CD4-positive, alpha-beta T cell treated with Interleukin-4 for 4 hours (primary cell): ENCODE data around the gene STK38L.
"Not testable (repeated sequence)": the region's sequence is repeated elsewhere in the genome, so short reads cannot be mapped to it uniquely, and the experiment has no call there.

Source experiments
- DNase-seq: peaks from one replicate; pipeline ENCODE4 v3.0.0-alpha.2; 2020

The STK38L gene

DNA sequence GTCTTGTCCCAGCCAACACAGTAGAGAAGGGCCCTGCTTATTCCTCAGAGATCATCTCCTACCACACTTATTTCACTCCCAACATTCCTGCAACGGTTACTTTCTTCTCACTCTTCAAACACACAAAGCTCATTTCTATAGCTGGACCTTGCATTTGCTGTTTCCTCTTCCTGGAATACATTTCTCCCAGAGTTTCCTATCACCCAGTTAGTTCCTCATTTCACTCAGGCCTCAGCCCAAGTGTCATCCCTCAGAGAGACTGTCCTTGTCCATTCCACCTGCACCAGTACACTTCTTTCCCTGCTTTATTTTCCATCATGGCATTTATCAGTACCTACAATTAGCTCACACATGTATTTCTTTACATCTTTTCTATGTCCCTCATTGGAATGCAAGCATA, 14.7 kb upstream of the STK38L start:
- no peak for DNase-seq

DNA sequence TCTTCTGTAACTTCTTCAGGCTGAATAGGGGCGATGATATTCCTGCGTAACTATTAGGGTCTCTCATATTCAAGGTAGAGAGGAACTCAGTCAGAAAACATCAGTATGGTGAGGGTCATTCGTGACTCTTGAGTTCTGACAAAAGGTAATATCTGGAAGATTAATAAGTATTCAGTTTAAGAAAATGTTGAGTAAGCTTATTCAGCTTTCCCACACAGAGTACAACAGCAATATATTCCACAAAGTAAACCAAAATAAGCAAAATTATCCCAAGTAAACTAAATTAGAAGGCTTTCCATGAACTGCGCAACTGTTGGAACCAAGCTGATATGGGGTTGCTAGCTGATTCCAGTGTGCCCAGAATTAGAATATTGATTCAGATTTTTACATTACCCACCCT, 12.7 kb upstream of the STK38L start:
- not testable (repeated sequence) for DNase-seq

DNA sequence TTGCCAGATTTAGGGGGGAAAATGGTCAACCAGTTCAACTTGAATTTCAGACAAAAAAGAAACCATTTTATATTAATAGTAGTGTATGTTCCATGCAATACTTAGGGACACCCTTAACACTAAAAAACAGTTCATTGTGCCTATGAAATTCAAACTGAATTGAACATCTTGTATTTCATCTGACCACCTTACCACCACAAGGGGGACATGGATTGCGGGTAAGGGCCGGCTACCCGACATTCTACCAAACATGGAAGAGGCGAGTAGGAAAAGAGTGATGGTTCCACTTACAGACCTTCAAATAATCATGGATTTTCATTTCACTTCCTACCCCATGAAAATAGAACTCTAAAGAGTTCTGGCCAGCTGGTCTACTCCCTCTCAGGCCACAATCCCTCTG, 10.3 kb upstream of the STK38L start:
- DNase-seq: no peak

DNA sequence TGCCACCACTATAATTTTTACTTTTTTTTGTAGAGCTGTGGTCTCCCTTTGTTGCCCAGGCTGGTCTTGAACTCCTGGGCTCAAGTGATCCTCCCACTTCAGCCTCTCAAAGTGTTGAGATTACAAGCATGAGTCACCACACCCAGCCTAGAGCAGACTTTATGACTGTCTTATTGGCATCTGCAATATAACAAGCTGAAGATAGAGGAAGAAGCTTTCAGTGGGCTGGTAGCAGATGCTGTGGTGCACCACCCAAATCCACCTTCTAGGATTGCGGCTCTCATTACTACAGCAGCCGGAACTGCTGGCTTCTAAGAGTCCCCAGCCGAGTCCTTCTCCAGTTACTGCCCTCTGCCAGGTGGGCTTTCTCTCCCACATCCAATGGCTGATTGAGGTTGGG, 7.6 kb upstream of the STK38L start:
- peak; percentile 10 for DNase-seq

DNA sequence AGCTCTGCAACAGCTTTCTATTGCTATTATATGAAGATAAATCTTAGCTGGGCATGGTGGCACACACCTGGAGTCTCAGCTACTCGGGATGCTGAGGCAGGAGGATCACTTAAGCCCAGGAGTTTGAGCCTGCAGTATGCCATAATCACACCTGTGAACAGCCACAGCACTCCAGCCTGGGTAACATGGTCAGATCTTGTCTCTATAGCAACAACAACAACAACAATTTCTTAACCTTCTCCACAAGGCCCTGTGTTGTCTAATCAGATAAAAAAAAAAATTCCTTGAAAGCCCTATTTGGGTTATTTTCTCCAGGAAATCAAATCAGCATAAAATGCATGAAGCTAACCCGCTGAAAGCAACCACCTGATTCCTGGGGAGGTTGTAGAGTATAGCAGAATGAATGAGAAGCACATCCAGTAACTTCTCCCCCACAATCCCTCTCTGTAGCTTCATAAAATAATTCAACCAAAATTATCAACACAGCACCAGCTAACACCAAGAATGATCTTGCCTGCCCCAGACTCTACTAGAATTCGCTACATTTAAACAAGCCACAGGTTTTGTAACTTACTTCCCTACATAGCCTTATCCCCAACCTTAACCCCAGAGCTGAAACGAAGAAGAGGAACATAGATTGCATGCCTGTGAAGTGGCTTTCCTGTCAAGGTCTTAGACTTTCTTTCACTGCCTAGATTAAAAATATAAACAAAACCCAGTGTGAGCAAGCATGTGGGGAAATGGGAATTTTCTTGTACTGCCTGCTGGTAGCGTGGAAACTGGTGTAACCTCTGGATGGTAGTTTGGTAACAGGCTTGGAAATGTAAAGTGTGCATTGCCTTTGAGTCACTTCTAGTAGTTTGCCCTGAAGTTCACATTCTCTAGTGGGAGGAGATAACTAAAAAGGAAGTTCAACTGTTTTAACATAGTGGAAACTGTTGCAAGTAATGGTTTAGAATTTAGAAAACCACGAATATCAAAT, 6.0 kb upstream of the STK38L start:
- DNase-seq: peak; percentile 20

DNA sequence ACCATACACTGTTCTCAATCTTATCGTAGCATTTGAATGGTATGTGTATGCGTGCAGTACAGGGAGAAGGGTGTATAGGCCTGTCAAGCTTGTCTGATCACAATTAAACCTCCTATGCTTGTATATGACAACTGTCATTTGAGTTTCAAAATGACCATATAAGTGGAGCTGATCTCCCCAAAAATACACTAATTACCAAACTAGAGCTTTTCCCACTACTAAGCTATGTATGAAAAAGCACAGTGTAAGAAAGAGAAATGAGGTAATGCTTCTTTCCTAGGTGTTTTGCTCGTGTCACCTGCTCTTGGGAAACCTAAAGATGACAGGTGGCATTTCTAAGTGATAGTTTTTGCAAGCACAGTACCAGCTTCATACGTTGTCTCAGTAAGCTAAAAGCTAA, 1.1 kb upstream of the STK38L start:
- DNase-seq: no peak

DNA sequence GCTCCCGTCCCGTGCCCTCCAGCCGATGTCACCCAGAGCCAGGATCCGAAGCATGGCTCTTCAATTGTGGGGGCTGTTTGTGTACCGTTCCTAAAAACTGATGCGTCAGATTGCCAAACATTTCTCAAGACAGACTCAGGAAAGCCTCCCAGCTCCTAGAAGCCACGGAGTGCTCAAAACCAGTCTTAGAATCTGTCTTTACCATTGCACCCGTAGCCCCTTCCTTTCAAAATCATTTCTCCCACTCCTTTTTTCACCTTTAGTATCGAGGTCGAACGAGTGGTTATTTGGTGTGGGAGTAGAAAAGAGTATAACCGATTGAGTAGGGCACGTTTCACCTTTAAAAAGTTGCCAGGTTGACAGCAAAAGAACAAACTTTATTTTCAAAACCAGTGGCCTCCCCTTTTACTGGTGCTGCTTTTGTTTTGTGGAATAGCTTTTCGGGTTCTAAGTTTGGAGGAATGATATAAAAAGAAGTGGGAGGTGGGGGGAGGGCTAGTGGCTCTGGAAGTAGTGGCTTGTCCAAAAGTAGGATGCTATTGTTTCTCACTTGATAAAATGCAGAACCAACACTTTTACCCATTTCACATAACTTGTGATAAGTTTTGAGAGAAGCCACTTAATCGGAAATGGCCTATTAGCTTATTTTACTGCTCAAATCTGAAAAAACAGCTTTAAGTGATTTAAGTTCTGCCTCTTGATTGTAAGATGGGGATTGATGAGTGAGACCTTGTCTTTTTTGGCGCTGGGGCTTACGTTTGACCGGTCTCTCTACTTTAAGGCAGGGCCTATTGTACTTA, 803 bp downstream of the STK38L start:
- no peak for DNase-seq

DNA sequence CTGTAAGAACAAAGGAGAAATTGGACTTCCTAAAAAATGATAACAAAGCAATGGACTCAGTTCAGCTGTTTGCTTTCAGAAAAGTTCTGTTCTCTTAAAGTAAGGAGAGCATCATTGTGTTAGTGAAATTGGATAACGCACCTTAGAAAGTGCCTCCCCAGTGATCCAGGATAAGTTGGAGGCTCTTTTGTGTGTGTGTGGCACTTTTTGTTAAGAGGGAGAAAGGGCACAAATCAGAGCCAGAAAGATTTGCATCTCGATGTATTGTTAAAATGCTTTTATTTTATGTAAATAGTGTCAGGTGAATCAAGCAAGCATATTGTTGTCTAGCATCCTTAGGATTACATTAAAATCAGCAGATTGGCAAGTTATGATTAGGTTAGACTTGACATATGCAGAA, 2.1 kb downstream of the STK38L start:
- no peak for DNase-seq

DNA sequence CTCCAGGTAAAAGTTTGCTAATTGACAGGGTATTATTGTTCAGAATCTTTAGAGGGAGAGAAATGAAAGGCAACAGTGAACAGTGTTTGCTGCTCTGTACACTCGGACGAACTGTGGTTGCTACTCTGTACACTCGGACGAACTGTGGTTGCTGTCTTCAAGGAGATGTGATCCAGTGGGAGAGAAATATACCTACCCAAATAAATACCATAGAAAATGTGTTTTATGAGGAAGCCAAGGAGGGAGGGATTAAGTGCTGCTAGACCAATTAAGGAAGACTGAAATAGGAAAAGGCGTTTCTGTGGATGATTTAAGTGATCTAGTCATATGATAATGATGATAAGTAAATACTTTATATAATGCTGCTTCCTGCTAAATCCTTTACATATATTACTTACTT, 2.7 kb downstream of the STK38L start:
- no peak for DNase-seq

DNA sequence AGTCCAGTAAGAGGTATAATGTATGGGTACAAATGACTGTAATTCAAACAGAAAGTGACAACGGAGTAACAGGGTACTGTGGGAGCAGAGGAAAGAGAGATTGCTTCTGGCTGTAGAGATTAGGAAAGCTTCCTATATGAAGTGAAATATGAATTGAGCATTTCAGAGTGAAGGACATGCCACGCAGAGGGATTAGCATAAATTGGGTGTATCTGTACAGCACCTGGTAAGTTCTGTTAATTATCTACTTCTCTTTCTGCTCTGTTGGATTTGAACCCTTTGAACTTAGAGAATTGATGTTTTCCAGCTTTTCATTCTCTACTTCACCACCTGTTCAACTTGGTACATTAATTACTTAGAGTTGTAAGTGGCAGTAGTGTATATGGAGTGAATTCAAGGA, 8.8 kb downstream of the STK38L start:
- DNase-seq: no peak

DNA sequence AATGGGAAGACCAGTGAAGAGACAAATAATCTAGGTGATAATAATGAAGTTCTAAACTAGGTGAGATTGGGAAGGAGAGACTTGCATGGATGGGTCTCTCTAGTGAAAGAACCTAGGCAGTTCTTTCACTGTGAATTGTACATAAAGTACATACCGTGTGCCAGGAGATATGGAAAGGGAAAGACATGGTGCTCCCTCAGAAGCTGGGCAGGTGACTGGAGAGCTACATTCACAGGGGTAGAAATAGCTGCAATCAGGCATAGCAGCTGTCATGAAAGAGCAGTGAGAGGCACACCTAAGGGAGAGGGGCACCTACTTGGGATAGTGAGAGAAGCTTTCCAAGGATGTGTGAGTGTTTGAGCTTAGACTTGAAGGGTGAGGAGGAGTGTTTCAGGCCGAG, 9.3 kb downstream of the STK38L start:
- DNase-seq: no peak

DNA sequence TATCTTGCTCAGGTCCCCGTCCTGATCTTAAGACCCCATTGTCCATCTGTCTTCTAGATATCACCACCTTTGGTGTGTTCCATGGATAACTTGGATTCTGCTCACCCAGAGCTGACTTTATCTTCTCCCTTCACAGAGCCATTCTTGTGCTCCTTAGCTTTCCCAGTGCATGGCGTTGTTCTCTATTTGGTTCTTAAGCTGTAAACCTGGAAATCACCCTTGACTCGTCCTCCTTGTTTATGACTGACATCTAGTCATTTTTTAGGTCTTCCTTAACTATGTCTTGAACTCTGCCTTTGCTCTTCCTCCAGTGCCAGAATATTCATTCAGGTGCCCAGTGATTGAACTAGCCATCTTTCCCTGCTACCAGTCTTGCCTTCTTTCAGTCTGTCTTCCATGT, 11.7 kb downstream of the STK38L start:
- DNase-seq: no peak

DNA sequence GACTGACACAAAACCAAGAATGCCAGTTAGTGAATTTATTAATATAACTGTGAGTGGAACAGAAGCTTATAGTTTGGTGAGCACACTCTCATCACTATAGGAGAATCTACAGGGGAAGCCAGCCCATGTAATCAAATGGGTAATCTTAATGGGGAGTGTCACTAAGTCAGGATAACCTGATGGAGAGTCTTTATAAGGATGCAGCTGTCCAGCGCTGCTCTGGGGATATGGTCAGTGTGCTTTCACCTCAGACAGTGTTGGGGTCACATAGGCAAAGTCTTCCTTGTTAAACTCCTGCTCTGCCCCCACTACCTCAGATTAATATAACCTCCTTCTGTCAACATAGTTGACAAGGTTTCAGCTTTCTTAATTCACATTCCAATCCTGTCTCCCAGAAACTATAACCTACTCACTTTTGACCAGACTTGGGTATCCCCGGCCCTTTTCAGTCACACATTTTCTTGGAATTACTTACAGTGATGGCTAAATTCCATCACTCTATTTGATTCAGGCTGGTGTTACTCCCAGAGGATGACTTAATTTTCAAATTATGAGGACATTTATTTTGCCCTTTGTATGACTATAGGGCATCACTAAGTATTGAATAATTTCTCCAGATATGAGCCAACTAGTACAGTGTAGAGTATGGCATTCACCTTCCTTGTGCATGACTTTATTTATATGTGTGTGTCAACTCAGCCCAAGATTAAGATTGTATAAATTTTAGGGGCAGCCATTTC, 13.2 kb downstream of the STK38L start:
- DNase-seq: no peak

DNA sequence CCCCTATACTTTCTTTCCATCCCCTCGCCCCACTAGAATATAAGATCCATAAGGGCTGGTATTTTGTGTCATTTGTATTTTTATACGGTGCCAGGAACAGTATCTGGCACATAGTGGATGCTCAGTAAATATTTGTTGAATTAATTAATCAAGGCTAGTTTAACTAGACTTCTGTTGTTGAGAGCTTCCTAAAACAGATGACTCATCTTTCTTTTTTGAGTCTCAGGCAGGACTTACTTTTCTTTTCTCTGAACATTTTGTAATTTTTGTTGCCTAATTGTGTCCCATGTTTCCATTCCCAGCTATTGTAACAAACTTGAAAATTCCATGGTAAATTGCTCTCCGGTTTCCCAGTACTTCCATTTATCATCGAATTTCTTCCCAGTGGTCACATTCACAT, 16.7 kb downstream of the STK38L start:
- DNase-seq: no peak

DNA sequence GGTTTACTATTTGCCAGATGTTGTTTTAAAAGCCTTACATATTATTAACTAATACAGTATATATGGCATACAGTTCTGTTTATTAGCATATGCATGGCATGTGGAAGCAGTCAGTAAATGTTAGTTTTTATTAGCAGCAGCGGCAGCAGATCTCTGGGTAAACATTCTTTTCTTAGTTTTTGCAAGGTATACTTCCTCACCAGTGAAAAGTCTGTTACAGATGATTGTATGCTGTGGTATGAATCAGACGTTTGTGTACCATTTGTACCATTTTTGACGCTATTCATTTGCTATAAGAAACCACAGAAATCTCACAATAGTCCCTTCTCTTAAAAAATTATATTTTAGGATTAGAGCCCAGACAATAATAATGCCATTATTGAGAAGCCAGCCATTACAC, 17.8 kb downstream of the STK38L start:
- DNase-seq: no peak

DNA sequence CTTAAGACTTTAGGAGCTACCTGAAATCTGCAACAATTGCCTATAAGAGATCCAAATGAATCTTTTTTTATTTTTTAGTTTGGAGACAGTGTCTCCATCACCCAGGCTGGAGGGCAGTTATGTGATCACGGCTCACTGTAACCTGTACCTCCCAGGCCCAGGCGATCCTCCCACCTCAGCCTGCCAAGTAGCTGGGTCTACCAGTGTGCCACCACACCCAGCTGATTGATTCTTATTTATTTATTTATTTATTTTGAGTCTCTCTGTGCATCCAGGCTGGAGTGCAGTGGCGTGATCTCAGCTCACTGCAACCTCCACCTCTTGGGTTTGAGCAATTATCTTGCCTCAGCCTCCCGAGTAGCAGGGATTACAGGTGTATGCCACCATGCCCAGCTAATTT, 26.1 kb downstream of the STK38L start:
- no peak for DNase-seq

DNA sequence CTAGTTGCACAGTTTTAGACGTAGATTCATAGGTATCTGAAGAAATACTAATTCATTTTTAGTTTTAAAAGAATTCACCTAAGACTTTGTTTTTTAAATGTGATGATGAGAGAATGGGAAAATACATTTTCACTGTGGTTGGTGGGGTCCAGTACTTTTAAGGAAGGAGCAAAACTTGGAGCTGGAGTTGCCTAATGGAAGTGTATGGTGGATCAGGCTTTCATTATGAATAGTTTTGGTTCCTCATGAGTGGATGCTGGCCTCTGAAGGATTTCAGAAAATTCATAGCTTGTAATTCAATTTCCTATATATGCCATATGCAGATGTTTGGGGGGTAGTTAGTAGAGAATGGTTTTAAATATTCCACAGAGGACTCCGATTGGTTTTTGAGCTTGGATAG, 27.1 kb downstream of the STK38L start:
- no peak for DNase-seq

DNA sequence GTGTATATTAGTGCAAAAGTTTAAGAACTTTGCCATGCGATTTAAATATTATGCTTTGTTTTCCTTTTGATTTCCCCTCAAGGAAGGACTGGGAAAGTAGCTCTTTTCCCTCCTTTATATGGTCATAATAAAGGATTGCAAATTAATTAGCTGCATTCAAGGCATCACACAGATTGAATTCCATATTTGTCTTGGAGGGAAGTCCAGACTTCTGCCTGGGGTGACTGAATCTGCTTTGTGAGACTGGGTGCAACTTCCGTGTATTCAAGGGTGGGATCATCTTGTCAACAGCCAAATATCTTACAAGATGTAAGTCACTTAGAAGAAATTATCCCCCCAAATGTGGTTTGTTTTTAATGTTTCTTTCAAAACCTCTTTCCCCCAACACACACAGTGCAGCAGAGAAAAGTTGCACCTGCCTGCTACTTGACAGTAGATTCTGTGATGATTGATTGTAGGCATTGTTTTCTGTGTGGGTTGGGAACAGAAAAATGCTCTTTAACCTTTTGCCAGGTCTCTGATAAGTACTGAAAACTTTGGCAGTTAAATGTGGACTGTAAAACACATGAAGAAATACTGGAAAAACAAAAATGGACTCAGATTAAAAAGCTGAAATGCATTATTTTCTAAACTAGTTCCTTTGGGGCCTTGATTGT, 28.4 kb downstream of the STK38L start:
- no peak for DNase-seq

DNA sequence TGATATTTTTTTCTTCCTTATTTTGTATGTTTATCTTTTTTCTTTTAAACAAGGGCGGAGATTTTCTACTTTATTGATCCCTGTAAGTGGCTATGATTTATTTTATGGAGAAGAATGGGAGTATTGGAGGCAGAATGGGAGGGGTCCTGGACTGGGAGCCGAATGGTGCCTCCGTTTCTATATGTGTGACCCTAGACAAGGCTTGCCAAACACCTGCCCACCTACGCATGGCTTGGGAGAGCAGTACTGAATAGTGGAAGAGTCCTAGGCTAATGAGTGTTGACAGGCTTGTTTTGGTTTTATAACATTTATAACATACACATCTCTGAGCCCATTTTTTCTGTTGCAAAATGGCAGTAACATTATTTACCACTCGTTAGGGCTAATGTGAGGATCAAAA, 29.0 kb downstream of the STK38L start:
- no peak for DNase-seq

DNA sequence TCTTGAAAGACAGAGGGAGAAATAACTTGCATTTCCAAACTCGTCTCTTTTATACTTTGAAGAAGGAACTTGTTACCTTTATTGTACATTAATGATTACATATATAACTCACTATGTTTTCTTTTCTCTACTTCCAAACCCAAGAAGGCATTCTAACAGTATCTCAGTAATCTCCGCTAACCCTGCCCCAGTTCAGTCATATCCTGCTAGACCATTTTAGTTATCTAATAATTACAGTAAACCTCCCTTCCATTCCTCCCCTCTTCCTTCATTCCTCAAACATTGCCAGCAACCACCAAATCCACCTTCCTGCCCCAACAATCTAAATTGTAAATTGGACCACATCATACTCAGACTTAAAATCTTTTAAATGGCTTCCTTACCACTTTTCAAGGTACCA, 30.6 kb downstream of the STK38L start:
- no peak for DNase-seq

DNA sequence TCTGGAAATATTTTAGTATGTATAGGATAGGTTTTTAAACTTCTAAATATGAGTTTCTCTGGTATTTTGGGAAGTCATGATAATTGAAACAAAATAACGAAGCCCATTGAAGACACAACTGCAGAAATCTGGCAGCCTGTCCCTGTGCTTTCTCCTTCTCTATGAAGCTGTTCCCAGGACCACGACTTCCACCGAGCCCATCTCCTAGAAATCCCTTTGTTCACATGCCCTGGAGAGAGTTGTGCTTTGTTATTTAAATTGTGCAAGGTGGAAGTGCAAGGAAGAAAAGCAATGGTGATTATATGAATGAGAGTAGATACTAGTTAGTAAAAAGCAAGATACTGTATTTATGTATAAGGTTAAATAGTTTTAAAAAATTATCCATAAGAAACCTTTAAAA, 32.2 kb downstream of the STK38L start:
- DNase-seq: no peak

DNA sequence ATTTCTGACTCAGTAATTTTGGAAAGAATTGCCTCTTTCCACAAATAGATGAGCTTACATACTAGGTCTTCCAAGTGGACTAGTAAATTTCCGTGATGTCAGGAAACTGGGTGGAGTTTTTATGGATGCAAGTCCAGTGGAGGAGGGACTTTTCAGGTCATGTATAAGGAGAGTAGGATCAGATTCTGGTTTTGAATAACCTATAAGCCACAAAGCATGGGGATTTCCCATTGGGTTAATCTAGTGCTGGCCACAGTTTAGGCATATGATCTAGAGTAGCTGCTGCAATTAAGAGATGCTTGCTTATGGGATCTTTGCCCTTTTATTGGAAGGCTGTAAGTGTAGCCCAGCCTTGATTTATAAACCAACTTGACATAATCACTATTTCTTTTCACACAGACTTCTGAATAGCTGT, 33.8 kb downstream of the STK38L start:
- no peak for DNase-seq

DNA sequence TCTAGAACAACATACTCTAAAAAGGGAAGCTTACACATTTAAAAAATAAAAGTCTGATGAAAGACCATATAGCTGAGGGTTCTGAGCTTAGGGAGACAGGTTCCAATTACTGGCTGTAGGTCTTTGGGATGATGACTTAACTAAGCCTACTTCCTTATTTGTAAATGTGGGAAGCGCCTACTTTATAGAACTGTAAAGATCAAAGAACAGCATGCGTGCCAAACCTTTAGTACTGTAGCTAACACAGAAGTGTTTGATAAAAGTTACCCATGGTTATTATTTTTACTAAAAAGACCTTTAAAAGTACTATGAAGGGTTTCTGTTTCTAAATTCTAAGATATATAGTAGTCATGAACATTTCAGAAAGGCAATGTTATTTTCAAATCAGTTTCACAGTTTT, 35.7 kb downstream of the STK38L start:
- DNase-seq: no peak
